ENCODE results near the gene UNC13B.
"Not testable (repeated sequence)": the region's sequence is repeated elsewhere in the genome, so short reads cannot be mapped to it uniquely, and the experiment has no call there.

Gene UNC13B

GRCh38 chr9:35161713-35162604, at the start of gene UNC13B:
UNC13B (plus strand) TSS chr9:35162009; CDS start chr9:35162284, 275 bp downstream.
- DNase-seq: peak; percentile 85

GRCh38 chr9:35112257-35113020, 49.4 kb upstream of the UNC13B start:
- no peak for DNase-seq

- DNase-seq: peak; percentile 77
Observed at GRCh38 chr9:35114113-35114839, 47.5 kb upstream of the UNC13B start.

- DNase-seq: peak; percentile 57
Observed at GRCh38 chr9:35114840-35115628, 46.8 kb upstream of the UNC13B start.

- peak; percentile 96 for DNase-seq
Observed at GRCh38 chr9:35115680-35116538, 45.9 kb upstream of the UNC13B start, which contains the start of gene ATOSB. ATOSB (minus strand) TSS chr9:35115862; CDS start chr9:35108274, 7,588 bp downstream.

- DNase-seq: no peak
Observed at GRCh38 chr9:35116539-35116897, 45.3 kb upstream of the UNC13B start.

GRCh38 chr9:35116898-35117551, 44.8 kb upstream of the UNC13B start:
- peak; percentile 88 for DNase-seq

GRCh38 chr9:35134920-35135319, 26.9 kb upstream of the UNC13B start:
- no peak for DNase-seq

- DNase-seq: no peak
Observed at GRCh38 chr9:35135988-35136387, 25.8 kb upstream of the UNC13B start.

- no peak for DNase-seq
Observed at GRCh38 chr9:35136866-35137265, 24.9 kb upstream of the UNC13B start.

GRCh38 chr9:35140093-35140492, 21.7 kb upstream of the UNC13B start:
- DNase-seq: no peak

- no peak for DNase-seq
Observed at GRCh38 chr9:35142037-35142436, 19.8 kb upstream of the UNC13B start.

- DNase-seq: not testable (repeated sequence)
Observed at GRCh38 chr9:35147941-35148563, 13.8 kb upstream of the UNC13B start.

GRCh38 chr9:35152926-35153325, 8.9 kb upstream of the UNC13B start:
- no peak for DNase-seq

GRCh38 chr9:35156781-35157180, 5.0 kb upstream of the UNC13B start:
- DNase-seq: no peak

- DNase-seq: not testable (repeated sequence)
Observed at GRCh38 chr9:35157836-35158235, 4.0 kb upstream of the UNC13B start.

- no peak for DNase-seq
Observed at GRCh38 chr9:35158501-35159280, 3.1 kb upstream of the UNC13B start.

GRCh38 chr9:35162605-35163315, 951 bp downstream of the UNC13B start:
- no peak for DNase-seq

GRCh38 chr9:35163413-35163812, 1.6 kb downstream of the UNC13B start:
- DNase-seq: no peak

Data from stimulated activated CD8-positive, alpha-beta memory T cell treated with anti-CD3 and anti-CD28 coated beads, Interleukin-4, amount 100 ng/mL, for 48 hours (primary cell).